Muscle of leg (tissue), 11 donors: ENCODE data around the gene TEAD1. TPM values are rescaled to one million over a fixed set of nuclear protein-coding genes. Genes with fewer than 3 reads are reported as not detected.
"Not testable (repeated sequence)": the region's sequence is repeated elsewhere in the genome, so short reads cannot be mapped to it uniquely, and the experiment has no call there.

Experiments
- DNase-seq: peaks from one replicate; pipeline ENCODE4 v3.0.0; 2013
- H3K27ac ChIP-seq: one replicate; pipeline ENCODE4 v1.5.1; 2013; ENCODE audit warnings: mild to moderate bottlenecking, low read length, control low read depth
- H3K27me3 ChIP-seq: one replicate; pipeline ENCODE4 v1.6.1; 2013; ENCODE audit warnings: low read length; ENCODE audit not compliant: control insufficient read depth, insufficient read depth
- H3K36me3 ChIP-seq: one replicate; pipeline ENCODE4 v1.6.1; 2013; ENCODE audit warnings: low read length; ENCODE audit not compliant: control insufficient read depth, insufficient read depth
- H3K4me1 ChIP-seq: one replicate; pipeline ENCODE4 v1.6.1; 2013; ENCODE audit warnings: low read length; ENCODE audit not compliant: control insufficient read depth, insufficient read depth
- H3K4me3 ChIP-seq: one replicate; pipeline ENCODE4 v1.5.1; 2013; ENCODE audit warnings: low read length, control low read depth
- H3K9me3 ChIP-seq: replicated peaks from 2 replicates; pipeline ENCODE4 v1.6.1; 2013; ENCODE audit warnings: low read depth, low read length; ENCODE audit not compliant: control insufficient read depth
- WGBS: methylation state at CpG from one replicate; pipeline ENCODE4 v1.1.5; 2013; ENCODE audit warnings: missing lambda C conversion rate; ENCODE audit not compliant: insufficient coverage; 5-methylcytosine and 5-hydroxymethylcytosine counted together
- polyA plus RNA-seq, 8 donors: library from polyadenylated mRNA; unstranded; fragments of 120-200 nt; gene quantifications; one replicate each; pipeline versions ENCODE4 v1.2.1 to v1.2.3, GENCODE V29; 2013; ENCODE audit warnings: inconsistent platforms in 1 of 8, low replicate concordance in 1 of 8; ENCODE audit not compliant: insufficient read length in 8 of 8, insufficient read depth in 1 of 8
- total RNA-seq: library from RNA; stranded (reverse); fragments of 120-200 nt; gene quantifications from one replicate; pipeline ENCODE4 v1.2.4, GENCODE V29; 2013

The TEAD1 gene
- total and polyA plus RNA-seq, 9 donors: 53.9 to 104 (median 81.5) TPM

GRCh38 chr11:12756867-12757266 is 82.6 kb downstream of the TEAD1 start:
- Histone ChIP-seq H3K9me3 (no peaks in the 10 kb centered on the region), H3K4me1 (peaks cover 2% of the 10 kb centered on the region), H3K4me3 (no peak overlapping the region), H3K36me3 (no peaks in the 10 kb centered on the region), H3K27me3 (no peaks in the 10 kb centered on the region), H3K27ac (no peak overlapping the region)
- DNase-seq: no peak
- 73% methylated on average over 3 of the region's 3 CpGs for WGBS

- no CpG with 5 or more reads among the region's 2 CpGs for WGBS
- peaks cover 4% of the 10 kb centered on the region for H3K4me1 ChIP-seq
- H3K4me3 ChIP-seq: no peak overlapping the region
- no peak for DNase-seq
- no peaks in the 10 kb centered on the region for H3K27me3 ChIP-seq
- no peak overlapping the region for H3K27ac ChIP-seq
- no peaks in the 10 kb centered on the region for H3K9me3 ChIP-seq
- no peaks in the 10 kb centered on the region for H3K36me3 ChIP-seq
Observed at GRCh38 chr11:12757416-12757815, 83.2 kb downstream of the TEAD1 start.

GRCh38 chr11:12758117-12758516 is 83.9 kb downstream of the TEAD1 start:
- H3K27me3 ChIP-seq, H3K4me1 ChIP-seq, H3K36me3 ChIP-seq, H3K4me3 ChIP-seq, DNase-seq, H3K27ac ChIP-seq, H3K9me3 ChIP-seq: not testable (repeated sequence)
- WGBS: no CpG with 5 or more reads among the region's 6 CpGs

GRCh38 chr11:12761029-12761428 is 86.8 kb downstream of the TEAD1 start:
- DNase-seq: no peak
- no peaks in the 10 kb centered on the region for H3K27me3 ChIP-seq
- no CpG with 5 or more reads among the region's 3 CpGs for WGBS
- no peak overlapping the region for H3K27ac ChIP-seq
- H3K36me3 ChIP-seq: peaks cover 9% of the 10 kb centered on the region
- peaks cover 26% of the 10 kb centered on the region for H3K4me1 ChIP-seq
- no peak overlapping the region for H3K4me3 ChIP-seq
- H3K9me3 ChIP-seq: no peaks in the 10 kb centered on the region

- Histone ChIP-seq H3K4me3 (no peak overlapping the region), H3K27ac (no peak overlapping the region), H3K4me1 (peaks cover 33% of the 10 kb centered on the region), H3K9me3 (no peaks in the 10 kb centered on the region), H3K36me3 (peaks cover 17% of the 10 kb centered on the region), H3K27me3 (no peaks in the 10 kb centered on the region)
- no peak for DNase-seq
- 30% methylated on average over 1 of the region's 5 CpGs for WGBS
Observed at GRCh38 chr11:12762278-12762677, 88.1 kb downstream of the TEAD1 start.

GRCh38 chr11:12762696-12763324 is 88.6 kb downstream of the TEAD1 start:
- Histone ChIP-seq H3K4me1 (peaks cover 36% of the 10 kb centered on the region), H3K4me3 (no peak overlapping the region), H3K9me3 (no peaks in the 10 kb centered on the region), H3K27me3 (no peaks in the 10 kb centered on the region), H3K36me3 (peaks cover 17% of the 10 kb centered on the region), H3K27ac (no peak overlapping the region)
- WGBS: no CpG with 5 or more reads among the region's 4 CpGs
- no peak for DNase-seq

GRCh38 chr11:12764187-12764914 is 90.1 kb downstream of the TEAD1 start:
- peaks cover 17% of the 10 kb centered on the region for H3K36me3 ChIP-seq
- H3K27me3 ChIP-seq: no peaks in the 10 kb centered on the region
- peaks cover 47% of the 10 kb centered on the region for H3K4me1 ChIP-seq
- H3K4me3 ChIP-seq: no peak overlapping the region
- WGBS: 92% methylated on average over 6 of the region's 8 CpGs
- H3K27ac ChIP-seq: peak overlapping the region; percentile 22
- no peaks in the 10 kb centered on the region for H3K9me3 ChIP-seq
- no peak for DNase-seq

GRCh38 chr11:12765428-12765827 is 91.2 kb downstream of the TEAD1 start:
- WGBS: no CpG with 5 or more reads among the region's 3 CpGs
- Histone ChIP-seq H3K4me1 (peaks cover 55% of the 10 kb centered on the region), H3K4me3 (no peak overlapping the region), H3K27ac (peak overlapping the region; percentile 84), H3K27me3 (no peaks in the 10 kb centered on the region), H3K9me3 (no peaks in the 10 kb centered on the region), H3K36me3 (peaks cover 17% of the 10 kb centered on the region)
- peak; percentile 83 for DNase-seq

- Histone ChIP-seq H3K9me3 (no peaks in the 10 kb centered on the region), H3K27ac (no peak overlapping the region), H3K4me3 (no peak overlapping the region), H3K27me3 (no peaks in the 10 kb centered on the region), H3K36me3 (peaks cover 17% of the 10 kb centered on the region), H3K4me1 (peaks cover 55% of the 10 kb centered on the region)
- WGBS: no CpG with 5 or more reads among the region's 3 CpGs
- no peak for DNase-seq
Observed at GRCh38 chr11:12767027-12767426, 92.8 kb downstream of the TEAD1 start.

GRCh38 chr11:12767577-12767976 is 93.4 kb downstream of the TEAD1 start:
- Histone ChIP-seq H3K27ac (no peak overlapping the region), H3K4me1 (peaks cover 54% of the 10 kb centered on the region), H3K9me3 (no peaks in the 10 kb centered on the region), H3K36me3 (peaks cover 17% of the 10 kb centered on the region), H3K4me3 (no peak overlapping the region), H3K27me3 (no peaks in the 10 kb centered on the region)
- DNase-seq: no peak
- 83% methylated on average over 4 of the region's 5 CpGs for WGBS
